A673 (cell line): ENCODE data around the gene EMCN.

Experiments used
- CTCF ChIP-seq: fragments of 300-800, 200-600 bp; sonication (generic); conservative IDR thresholded peaks from 2 replicates; pipeline ENCODE4 v1.5.1; 2017; ENCODE audit warnings: low read depth, mild to moderate bottlenecking, antibody characterized with exemption, low read length, moderate library complexity, mixed read lengths
- EZH2 ChIP-seq: fragments of 200-600 bp; sonication (generic); IDR thresholded peaks from 2 replicates; pipeline ENCODE4 v1.6.1; 2017; ENCODE audit warnings: borderline replicate concordance, low read depth, mild to moderate bottlenecking, mixed read lengths, antibody characterized with exemption, low read length; ENCODE audit not compliant: poor library complexity, severe bottlenecking

DNA sequence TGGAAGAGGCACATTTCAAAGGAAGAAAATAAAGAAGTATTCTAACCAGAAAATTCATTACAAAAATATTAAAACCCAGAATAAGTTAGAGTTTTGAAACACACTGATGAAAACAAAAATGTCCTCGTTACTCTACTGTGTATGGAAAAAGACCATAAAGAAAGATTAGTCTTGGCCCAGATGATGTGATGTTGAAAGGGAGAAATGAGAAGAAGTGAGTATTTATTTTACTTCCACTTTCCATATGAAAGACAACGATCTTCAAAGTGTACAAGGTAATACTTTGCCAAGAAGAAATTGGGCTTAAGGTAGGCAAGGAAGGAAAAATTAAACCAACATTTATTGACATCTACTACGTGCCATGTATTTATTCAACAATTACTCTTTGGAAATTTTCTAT lies 48.6 kb upstream of the EMCN start:
- TF ChIP-seq CTCF (no peak), EZH2 (no peak)
